DMS53 treated with DMSO at 0.1 percent for 48 hours (cell line): Measurements from ENCODE around the gene UQCRQ.
A peak's percentile ranks its signal among the peaks of the same experiment; 100 is the strongest.

Experiments
- DNase-seq: peaks from one replicate; lab custom pipeline; 2025; ENCODE audit not compliant: unreplicated experiment; lab: John Stamatoyannopoulos, UW

The UQCRQ gene

GRCh38 chr5:132901730-132902129 is 35.3 kb downstream of the UQCRQ start:
- no peak for DNase-seq

DNA sequence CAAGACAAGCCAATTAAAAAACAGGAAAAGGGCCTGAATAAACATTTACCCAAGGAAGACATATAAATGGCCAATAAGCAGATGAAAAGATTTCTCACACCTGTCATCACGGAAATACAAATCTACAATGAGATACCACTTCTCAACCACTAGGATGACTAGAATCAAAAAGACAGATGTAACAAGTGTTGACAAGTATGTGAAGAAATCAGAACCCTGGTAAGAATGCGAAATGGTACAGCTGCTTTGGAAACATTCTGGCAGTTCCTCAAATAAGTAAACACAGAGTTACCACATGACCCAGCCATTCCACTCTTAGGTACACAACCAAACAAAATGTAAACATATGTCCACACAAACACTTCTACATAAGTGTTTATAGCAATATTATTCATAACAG is 39.5 kb downstream of the UQCRQ start:
- DNase-seq = peak; percentile 85

DNA sequence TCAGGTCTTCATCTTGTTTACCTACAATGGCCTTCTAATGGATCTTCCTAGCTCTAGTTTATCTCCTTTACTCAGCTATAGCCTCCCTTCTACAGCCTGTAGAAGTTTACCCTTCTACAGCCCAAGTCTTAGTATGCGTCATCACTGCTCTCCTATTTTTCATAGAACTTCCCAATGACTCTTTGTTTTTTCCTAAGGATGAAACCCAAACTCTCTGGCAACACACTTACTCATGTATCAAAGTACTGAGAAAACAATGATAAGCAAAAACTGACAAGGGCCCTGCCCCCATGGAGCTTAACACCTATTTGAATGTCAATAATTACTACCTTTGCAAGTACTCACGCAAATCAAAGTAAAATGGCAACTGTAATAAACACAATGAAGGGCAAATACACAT is 40.7 kb downstream of the UQCRQ start:
- no peak for DNase-seq

DNA sequence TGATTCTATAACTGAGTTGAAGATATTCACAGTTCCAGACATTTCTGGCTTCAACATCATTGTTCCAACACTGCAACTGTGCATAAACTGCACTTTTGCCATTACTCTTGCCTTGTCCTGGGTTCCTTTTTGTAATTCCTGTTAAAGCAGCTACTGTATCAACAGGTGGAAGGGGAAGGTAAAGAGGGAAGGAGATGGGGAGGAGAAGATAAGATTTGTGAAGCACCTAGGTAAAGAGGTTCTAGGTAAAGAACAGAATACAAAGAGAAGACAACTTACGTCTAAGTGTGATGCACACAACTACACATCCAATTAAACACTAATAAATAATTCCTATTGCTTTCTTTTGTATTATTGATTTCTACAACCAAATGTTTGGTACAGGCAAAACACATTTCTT is 43.3 kb downstream of the UQCRQ start:
- DNase-seq = no peak

DNA sequence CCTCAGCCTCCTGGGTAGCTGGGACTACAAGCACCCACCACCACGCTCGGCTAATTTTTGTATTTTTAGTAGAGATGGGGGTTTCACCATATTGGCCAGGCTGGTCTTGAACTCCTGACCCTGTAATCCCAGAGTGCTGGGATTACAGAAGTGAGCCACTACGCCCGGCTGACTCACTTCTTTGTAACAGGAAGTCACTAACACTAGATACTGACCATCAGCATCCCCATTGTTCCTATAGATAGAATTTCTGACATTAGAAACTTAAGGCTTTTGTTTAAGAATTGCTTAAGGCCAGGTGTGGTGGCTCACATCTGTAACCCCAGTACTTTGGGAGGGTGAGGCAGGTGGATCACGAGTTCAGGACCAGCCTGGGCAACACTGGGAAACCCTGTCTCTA is 49.2 kb downstream of the UQCRQ start:
- no peak for DNase-seq

DNA sequence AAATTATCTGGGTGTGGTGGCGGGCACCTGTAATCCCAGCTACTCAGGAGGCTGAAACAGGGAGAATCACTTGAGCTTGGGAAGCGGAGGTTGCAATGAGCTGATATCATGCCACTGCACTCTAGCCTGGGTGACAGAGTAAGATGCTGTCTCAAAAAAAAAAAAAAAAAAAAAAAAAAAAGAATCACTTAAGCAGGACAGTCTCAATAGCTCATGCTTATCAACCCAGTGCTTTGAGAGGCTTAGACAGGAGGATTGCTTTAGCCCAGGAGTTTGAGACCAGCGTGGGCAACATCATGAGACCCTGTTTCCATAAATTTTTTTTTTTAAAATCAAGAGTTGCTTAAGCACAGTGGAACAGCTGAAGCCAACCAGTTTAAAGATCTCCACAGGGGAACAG is 49.6 kb downstream of the UQCRQ start:
- DNase-seq = no peak
